C4-2B (cell line): ENCODE data around the gene KMT2E.
"Not testable (repeated sequence)": the region's sequence is repeated elsewhere in the genome, so short reads cannot be mapped to it uniquely, and the experiment has no call there.

Source experiments
- H3K27ac ChIP-seq: fragments of 450-650 bp; 2 replicates; pipeline ENCODE4 v1.5.1; 2017
- CTCF ChIP-seq: fragments of 450-650 bp; conservative IDR thresholded peaks from 2 replicates; pipeline ENCODE4 v1.5.1; 2017; ENCODE audit warnings: mild to moderate bottlenecking
- ZFX ChIP-seq: fragments of 450-650 bp; IDR thresholded peaks from 2 replicates; pipeline ENCODE4 v1.6.1; 2017

The KMT2E gene

GRCh38 chr7:104993217-104993862 is 20.7 kb upstream of the KMT2E start:
- TF ChIP-seq CTCF (no peak), ZFX (no peak)
- no peak overlapping the region for H3K27ac ChIP-seq

- TF ChIP-seq CTCF (no peak), ZFX (no peak)
- H3K27ac ChIP-seq, result no peak overlapping the region
Measured at GRCh38 chr7:104998040-104998752, 15.8 kb upstream of the KMT2E start.

GRCh38 chr7:105000200-105000599 is 13.8 kb upstream of the KMT2E start:
- TF ChIP-seq CTCF, result no peak
- no peak for TF ChIP-seq ZFX
- H3K27ac ChIP-seq, result no peak overlapping the region

GRCh38 chr7:105000927-105001336 is 13.1 kb upstream of the KMT2E start:
- no peak for TF ChIP-seq ZFX
- TF ChIP-seq CTCF, result no peak
- H3K27ac ChIP-seq, result no peak overlapping the region

- TF ChIP-seq CTCF, result no peak
Measured at GRCh38 chr7:105001652-105002184, 12.3 kb upstream of the KMT2E start.

GRCh38 chr7:105003275-105003674 is 10.7 kb upstream of the KMT2E start:
- H3K27ac ChIP-seq, result peak overlapping the region; percentile 17; the same call in 1 of the 2 replicates
- TF ChIP-seq CTCF, result no peak
- no peak for TF ChIP-seq ZFX

More at GRCh38 chr7:105001652-105002184, 12.3 kb upstream of the KMT2E start:
- H3K27ac ChIP-seq, result no peak overlapping the region

- H3K27ac ChIP-seq, result no peak overlapping the region
Measured at GRCh38 chr7:105003872-105004510, 10.0 kb upstream of the KMT2E start.

GRCh38 chr7:105005006-105005405 is 9.0 kb upstream of the KMT2E start:
- not testable (repeated sequence) for H3K27ac ChIP-seq

More at GRCh38 chr7:105003872-105004510, 10.0 kb upstream of the KMT2E start:
- TF ChIP-seq ZFX (no peak), CTCF (no peak)

- H3K27ac ChIP-seq, result peak overlapping the region; percentile 52
Measured at GRCh38 chr7:105005486-105005885, 8.5 kb upstream of the KMT2E start.
